ENCODE results near the gene TMEM50B.
"Not testable (repeated sequence)": the region's sequence is repeated elsewhere in the genome, so short reads cannot be mapped to it uniquely, and the experiment has no call there.

The TMEM50B gene

DNA sequence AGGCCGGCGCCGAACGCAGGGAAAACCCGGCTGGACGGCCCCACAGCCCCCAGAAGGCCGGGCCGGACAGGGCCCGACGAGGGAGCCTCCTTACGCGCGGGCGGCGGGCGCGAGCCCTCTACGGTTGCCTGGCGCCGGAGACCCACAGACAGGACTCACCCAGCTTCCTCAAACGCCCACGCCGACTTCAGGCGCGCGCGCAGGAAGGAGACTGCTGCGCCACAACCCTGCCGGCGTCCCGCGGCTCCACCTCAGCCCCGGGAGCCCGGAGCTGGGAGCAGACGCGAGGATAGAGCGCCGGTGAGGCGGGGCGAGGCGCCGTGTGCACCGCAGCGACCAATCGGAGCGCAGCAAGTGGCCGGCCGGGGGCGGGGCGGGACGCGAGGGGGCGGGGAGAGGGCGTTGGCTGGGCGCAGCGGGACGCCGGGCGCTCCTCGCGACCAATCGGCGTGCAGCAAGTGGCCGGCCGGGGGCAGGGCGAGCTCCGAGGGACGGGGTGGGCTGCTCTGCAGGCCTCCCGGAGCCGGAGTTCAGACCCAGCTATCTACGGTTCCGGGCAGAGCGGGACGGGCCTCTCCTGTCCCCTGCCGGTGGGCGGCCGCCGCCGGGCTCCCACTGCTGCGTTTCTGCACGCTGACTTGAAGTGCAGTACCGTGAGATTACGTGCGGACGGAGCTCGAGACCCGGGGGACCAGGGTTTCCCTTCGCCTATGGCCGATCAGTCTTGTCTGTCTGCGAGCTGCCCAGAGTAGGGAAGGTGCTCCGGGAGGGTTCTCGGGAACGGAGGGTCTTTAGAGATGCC lies at the start of gene TMEM50B:
TMEM50B (minus strand) TSS at position 296 of the 802 bp plus-strand sequence. CDS start 11,089 bp downstream, outside the sequence.
- DNase-seq = peak; percentile 96

DNA sequence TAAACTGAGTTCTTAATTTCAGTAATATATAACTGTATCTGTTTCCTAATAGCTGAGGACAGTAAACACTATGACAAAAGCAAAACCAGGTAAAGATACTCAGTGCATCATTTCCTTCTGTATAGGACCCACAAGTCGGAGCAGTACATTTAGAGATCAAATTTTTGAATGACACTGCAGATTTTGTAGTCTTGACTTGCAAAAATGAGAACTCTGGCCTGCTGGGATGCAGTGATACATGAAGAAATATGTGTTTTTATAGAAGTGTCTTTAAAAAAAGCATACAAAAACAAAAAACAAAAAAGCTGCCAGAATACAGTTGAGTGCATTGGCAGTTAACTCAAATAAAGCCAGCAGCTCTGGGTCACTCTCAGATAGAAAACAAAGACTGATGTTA lies 43.2 kb upstream of the TMEM50B start:
- DNase-seq = no peak

DNA sequence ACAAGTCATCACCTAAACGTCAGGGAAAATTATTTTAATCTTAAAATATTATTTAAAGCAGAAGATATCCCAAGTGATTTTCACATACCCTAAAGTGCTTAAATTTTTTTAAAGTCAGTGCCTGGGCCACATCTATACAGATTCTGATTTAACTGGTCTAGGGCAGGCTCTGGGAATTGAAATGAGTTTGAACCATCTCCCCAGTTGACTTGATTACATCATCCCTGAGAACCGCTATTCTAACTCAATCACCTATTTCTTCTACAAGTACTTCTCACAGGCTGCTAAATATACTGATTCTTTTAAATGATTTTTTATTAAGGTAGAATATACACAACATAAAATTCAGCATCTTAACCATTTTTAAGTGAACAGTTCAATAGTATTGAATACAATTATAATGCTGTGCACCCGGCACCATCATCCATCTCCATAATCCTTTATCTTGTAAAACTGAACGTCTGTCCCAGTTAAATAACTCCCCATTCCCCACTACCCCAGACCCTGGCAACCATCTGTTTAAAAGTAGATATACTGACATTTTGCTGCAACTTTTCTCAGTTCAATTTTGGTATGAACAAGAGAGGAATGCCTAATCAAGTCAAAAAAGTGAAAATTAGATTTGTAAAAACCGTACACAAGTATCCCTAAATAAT lies 42.7 kb upstream of the TMEM50B start:
- no peak for DNase-seq

DNA sequence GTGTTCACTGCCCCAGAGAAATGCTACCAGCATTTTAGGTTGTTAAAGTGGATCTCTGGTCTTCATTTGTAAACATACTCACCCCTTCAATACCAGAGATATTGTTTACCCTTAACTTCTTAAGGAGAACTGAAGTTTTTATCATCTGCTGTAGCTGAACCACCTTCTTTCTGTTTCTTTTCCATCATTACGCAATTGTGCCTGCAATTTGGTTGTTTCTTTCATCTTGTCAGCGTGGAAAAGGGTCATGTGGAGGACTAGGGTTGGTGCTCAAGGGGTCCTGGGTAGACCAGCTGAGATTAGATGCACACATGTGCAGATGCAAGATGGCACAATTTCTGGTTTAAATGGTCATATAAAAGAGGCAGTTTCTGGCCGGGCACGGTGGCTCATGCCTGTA lies 39.1 kb upstream of the TMEM50B start:
- no peak for DNase-seq

DNA sequence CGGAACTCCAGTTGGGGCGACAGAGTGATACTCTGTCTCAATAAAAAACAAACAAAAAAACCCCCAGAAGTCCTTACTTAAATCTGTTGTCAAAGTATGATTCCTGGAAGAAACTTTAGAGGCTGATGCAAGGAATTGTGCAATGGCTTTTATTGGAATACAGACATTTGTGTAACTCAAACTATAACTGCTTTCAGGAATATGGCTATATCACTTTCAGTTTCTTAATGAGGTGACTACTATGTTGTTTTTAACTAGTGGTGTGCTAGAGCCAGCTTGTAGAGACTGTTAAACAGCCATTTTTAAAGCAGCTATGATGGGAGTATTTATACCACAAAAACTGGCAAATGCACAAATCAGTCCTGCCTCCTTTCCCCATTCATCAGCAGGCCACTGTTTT lies 34.5 kb upstream of the TMEM50B start:
- no peak for DNase-seq

DNA sequence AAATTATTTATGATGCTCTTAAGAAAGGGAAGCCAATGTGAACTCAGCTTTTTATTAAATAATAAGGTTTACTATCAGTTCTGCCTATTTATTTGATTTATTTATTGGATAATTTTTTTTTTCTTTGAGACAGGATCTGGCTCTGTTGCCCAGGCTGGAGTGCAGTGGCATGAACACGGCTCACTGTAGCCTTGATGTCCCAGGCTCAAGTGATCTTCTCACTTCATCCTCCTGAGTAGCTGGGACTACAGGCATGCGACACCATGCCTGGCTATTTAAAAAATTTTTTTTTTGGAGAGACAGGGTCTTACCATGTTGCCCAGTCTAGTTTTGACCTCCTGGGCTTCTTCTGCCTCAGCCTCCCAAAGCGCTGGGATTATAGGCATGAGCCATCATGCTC lies 32.7 kb upstream of the TMEM50B start:
- DNase-seq = no peak

DNA sequence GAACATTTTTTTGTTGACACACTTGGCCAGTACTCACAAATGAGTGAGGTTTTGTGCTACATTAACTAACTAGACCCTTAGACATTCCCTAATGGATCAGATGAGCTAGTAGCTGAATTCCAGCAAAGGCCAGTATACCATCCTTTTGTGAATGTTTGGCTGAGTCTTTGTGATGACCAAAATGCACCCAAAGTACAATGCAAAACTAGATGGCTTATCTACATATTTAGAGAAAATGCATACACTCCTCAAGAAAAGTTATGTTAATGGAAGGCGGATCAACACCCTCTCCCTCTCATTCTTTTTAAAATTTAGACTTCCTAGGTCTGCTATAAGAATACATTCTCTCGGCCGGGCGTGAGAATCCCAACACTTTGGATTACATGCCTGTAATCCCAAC lies 31.9 kb upstream of the TMEM50B start:
- DNase-seq = no peak

DNA sequence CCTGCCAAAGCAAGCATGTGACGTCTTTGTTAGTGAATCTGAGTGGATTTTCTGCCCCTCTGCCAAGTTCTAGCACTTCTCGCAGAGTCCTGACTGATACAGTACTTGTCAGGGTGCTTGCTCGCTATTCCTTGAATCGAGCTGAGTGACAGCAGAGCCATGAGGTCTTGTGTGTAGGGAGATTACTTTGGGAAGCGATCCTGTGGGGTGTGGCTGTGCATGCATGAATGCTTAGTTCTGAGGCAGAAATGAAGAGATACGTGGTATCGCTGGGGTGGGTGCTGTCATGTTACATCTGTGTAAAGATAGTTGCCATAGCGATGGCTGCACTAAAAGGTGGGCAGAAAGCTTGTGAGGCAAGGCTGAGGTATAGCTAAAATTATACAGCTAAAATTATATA lies 31.1 kb upstream of the TMEM50B start:
- DNase-seq = no peak

DNA sequence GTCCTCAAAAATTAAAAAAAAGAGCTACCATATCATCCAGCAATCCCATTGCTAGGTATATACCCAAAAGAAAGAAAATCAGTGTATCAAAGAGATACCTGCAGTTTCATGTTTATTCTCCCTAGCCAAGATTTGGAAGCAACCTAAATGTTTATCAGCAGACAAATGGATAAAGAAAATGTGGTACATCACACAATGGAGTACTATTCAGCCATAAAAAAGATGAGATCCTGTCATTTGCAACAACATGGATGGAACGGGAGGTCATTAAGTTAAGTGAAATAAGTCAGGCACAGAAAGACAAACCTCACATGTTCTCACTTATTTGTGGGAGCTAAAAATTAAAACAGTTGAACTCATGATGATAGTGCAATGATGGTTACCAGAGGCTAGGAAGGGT lies 27.2 kb upstream of the TMEM50B start:
- DNase-seq = not testable (repeated sequence)

DNA sequence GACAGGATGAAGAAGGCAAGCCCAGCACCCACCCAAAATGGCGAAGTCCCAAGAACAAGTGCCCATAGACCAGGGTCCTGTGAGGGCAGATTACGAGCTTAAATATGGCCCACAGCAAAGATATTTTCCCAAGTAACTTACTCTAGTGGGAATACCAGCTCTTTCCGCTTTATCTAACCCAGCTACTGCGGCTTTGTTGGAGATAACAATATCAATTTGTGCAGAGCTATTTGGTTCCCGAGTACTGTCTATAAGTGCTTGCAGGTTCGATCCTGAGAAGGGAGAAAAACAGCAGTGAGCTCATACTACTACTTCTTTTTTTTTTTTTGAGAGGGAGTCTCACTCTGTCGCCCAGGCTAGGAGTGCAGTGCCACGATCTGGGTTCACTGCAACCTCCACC lies 26.1 kb upstream of the TMEM50B start:
- no peak for DNase-seq

DNA sequence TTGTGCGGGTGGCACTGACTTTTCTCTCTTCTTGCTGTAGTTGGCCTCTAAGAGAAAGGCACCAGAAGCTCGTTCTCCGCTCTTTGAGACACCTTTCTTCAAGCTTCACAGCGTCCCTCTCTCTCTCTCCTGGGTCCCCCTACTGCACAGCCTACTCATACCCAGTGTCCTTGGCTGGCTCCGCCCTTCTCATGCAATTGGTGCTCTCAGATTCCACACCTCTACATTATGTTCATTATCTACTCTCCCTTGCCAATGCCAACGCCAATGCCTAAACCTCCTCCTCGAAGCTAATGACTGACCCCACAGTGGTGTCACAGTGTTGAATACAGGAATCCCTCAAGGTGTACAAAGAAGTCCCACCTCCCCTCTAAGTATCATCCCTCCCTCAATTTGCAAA lies 16.6 kb upstream of the TMEM50B start:
- DNase-seq = no peak

DNA sequence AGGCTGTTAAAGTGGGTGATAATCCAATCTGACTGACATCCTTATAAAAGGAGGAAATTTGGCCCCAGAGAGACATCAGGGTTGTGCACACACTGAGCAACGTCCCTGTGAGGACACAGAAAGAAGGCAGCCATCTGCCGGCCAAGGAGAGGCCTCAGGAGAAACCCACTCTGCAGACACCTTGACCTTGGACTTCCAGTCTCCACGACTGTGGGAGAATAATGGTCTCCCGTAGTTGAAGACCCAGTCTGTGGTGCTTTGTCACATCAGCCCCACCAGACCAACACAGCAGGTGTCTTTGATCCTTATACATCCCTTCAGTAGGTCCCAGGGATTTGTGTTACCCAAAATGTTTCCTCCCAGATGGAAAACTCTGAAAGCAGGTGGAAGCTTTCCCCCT lies 16.0 kb upstream of the TMEM50B start:
- DNase-seq = no peak

DNA sequence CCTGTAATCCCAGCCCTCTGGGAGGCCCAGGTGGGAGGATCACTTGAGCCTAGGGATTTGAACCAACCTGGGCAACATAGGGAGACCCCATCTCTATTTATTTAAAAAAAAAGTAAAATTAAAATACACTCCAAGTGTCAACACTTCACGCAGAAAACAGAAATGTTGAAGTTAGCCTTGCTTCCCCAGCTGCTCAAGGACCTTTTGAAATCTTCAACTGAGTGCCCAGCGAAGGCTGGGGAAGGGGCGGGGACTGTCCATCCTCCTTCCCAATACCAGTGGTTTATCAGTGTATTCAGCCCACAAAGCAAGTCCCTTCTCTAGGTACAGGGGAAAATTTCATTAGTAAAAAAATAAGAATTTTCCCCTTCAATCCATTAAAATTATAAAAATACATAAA lies 14.0 kb upstream of the TMEM50B start:
- no peak for DNase-seq

DNA sequence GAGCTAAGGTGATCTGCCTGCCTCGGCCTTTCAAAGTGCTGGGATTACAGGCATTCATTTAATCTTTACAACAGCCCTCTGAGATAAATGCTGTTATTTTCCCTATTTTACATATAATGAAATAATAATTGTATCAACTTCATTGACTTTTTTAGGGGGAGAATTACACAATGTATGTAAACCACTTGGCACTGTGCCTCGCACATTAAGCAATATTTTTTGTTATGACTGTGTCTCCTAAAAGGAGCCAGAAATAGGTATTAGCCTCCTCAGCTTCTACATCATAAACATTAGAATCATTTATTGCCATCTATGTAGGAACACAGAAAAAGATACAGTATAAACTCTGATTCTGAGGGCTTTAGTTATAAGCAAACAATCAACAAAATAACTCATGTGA lies 12.8 kb upstream of the TMEM50B start:
- no peak for DNase-seq

DNA sequence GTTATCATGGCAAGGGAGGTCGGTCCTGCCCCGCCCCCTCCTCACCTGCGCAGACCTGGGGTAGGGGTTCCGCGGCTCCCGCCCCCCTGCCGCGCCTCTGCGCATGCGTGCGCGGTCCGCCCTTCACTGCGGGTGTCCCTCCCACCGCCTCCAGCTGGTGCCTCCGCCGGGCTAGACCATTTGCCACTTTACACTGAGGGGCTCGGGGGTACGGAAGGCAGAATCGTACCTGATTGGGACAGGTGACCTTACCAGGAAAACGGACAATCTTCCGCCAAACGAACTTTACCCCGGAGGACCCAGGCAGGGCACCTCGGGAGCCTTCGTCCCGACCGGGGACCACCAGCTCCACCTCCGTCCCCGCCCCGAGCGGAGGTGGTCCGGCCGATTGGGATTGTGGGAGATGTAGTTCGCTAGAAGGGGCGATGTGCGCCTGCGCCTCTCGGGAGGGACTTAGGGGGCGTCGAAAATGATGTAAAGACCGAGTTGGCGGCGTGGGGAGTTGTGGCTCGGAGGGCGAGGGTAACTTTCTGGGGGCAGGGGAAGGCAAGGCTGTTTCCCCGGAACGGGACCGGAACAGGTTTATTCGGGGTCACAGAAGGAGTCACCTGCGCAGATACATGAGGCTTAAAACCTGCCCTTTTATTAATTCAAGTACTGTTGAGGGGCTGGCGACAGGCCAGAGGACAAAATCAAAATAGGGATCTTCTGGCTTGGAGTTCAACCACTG lies 11.8 kb upstream of the TMEM50B start, which contains the start of gene DNAJC28:
DNAJC28 (minus strand) TSS at position 344 of the 730 bp plus-strand sequence. CDS start 2,323 bp downstream, outside the sequence.
- DNase-seq = peak; percentile 96

DNA sequence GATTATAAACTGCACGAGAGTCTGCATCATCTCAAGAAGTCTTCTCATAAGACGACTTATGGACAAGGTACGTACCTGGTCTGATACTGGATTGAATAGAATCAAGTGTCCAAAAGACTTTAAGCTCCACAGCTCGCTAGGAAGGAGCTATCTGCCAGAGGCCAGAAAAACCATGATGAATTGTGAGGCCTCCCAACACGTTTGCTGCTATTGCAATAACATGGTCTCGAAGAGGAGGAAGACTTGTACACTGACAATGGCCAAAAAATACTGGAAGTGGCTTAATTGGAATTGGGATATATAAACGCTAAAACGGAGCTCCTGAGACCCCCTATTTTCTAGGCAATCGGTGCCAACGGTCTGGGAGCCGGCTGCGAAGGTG lies 11.2 kb upstream of the TMEM50B start:
- DNase-seq = no peak

DNA sequence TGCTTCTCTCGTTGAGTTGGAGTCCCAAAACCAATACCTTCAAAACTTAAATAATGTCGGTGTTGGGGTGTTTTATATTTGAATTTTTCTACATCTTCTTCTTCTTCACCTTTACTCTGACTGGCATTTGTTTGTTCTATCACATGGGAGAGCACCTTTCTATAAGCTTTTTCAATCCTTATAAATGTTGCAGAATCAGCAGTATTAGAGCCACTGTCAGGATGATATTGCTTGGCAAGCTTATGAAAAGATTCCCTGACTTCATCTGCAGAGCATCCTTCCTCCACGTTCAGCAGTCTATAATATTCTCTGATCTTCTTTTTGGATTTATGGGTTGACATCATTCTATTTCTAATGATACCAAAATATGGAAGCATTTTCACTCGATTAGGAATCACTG lies 9.2 kb upstream of the TMEM50B start:
- no peak for DNase-seq

DNA sequence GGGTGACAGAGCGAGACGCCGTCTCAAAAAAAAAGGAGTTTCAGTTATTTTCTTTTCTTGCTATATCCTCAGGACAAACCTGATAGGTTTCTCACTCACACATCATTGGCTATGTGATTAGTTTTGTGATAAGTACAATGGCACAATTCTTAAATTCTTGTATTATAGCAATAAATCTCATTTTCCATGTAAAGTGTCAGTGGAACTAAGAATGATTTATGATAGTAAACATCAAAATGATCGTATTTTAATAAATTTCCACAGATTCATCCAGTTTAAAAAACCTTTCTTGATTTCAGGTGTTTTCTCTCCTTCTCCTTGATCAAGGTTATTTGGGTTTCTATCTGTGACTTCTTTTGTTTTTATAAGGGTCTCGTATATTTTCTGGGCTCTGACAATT lies 8.2 kb upstream of the TMEM50B start:
- no peak for DNase-seq

DNA sequence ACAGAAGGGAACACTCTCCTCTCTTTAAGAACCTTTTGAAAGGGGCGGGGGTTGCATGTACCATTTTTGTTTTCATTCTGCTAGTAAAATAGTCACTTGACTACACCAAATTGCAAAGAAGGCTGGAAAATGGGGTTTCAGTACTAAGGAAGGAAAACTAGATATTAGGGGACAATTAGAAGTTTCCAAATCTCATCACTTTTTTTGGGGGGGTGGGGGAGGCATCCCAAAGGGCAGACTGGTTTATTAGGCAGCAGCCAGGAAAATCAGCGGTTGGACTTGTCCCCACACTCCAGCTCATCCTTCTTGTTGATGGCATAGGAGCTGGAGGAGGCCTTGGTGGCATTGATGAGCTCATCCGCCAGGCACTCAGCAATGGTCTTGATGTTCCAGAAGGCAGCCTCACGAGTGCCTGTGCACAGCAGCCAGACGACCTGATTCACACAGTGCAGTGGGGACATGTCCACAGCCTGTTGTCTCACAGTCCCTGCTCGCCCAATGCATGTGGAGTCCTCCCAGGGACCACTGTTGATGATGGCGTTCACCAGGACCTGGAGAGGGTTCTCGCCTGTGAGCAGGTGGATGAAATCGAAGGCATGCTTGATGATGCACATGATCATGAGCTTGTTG lies 1.7 kb upstream of the TMEM50B start:
- DNase-seq = no peak

DNA sequence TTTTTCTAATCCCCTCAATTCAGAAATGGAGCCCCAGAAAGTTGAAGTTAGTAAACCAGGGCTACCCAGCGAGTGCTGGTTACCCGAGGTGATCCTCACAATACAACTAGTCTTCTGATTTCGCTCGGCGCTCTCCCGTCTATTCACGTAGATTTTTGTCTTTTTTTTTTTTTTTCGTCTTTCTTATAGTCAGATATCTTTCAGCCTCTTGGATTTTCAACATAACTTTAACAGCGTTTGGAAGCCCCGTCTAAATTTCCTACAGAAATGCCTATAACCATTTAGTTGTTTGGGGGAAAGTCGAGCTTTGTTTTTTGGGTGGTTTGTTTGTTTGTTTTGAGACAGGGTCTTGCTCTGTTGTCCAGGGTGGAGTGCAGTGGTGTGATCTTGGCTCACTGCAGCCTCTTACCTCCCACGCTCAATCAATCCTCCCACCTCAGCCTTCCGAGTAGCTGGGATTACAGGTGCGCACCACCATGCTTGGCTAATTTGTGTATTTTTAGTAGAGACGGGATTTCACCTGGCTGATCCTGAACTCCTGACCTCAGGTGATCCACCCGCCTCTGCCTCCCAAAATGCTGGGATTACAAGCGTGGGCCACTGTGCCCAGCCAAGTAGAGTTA lies 818 bp upstream of the TMEM50B start:
- DNase-seq = no peak

DNA sequence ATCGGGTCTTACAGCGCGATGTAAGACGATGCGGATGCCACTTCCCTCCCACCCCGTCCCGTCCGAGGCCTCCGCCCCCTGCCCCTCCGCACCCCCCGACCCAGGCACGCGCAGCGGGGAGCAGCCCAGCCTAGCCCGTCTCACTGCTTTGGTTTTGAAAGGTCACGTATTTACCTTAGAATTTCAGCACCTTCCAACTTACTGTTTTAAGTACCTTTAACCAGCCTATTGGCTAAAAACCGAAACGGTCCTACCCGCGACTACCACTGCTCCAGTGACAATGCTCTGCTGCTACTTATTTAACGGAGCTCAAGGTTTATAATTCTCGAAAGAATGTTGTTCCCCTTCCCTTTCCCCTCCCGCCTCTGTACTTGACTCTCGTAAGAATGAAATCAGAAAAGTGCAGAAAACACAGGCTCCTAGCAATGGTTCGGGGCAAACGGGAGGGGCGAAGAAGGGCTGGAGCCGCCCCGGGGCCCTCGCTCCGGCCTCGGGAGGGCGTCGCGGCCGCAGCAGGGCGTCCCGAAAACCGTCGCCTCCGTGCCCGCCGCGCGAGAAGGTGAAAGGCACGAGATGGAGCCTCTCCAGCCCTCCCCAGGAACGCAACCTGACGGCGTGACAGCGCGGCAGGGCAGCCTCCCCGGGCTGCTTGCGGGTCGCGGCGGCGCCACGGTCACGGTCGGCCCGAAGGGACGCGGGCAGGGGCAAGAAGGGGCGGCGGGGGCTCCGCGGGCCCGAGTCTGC lies 667 bp downstream of the TMEM50B start:
- peak; percentile 49 for DNase-seq

DNA sequence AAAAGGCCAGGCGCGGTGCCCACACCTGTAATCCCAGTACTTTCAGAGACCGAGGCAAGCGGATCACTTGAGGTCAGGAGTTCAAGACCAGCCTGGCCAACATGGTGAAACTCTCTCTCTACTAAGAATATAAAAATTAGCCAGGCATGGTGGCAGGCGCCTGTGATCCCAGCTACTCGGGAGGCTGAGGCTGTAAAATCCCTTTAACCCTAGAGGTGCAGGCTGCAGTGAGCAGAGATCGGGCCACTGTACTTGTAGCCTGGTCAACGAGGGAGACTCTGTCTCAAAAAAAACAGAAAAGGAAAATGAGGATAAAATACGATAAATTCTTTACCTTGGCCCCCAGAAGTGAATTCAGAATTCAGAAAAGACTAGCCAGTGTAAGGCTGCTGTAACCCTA lies 1.6 kb downstream of the TMEM50B start:
- no peak for DNase-seq

Measured in CD4-positive, alpha-beta T cell treated with Interleukin-10 for 1 hour (primary cell).